PFSK-1 (cell line): ENCODE data around the gene CITED2.

Experiments used
- FOXP2 ChIP-seq: optimal IDR thresholded peaks from 2 replicates; pipeline ENCODE3; 2011; ENCODE audit warnings: borderline replicate concordance, control low read depth, inconsistent platforms; ENCODE audit not compliant: insufficient read depth; ENCODE audit errors: extremely low read length, extremely low read depth
- POLR2AphosphoS5 ChIP-seq: IDR thresholded peaks from 2 replicates; pipeline ENCODE4 v1.6.1; 2012; ENCODE audit warnings: low read depth, mild to moderate bottlenecking, control low read depth, low read length, moderate library complexity
- SIN3A ChIP-seq: IDR thresholded peaks from 2 replicates; pipeline ENCODE4 v1.6.1; 2012; ENCODE audit warnings: mild to moderate bottlenecking, low read length, moderate library complexity, borderline replicate concordance; ENCODE audit not compliant: insufficient read depth
- TAF1 ChIP-seq: IDR thresholded peaks from 2 replicates; pipeline ENCODE4 v1.6.1; 2012; ENCODE audit warnings: low read length, control low read depth, borderline replicate concordance; ENCODE audit not compliant: insufficient read depth
- TF ChIP-seq, protein P1 (sequence below), 2 experiments: IDR thresholded peaks; 2 replicates each; pipeline versions ENCODE4 v1.6.1 to v1.8.0; 2011 to 2012; ENCODE audit warnings: low read depth in 2 of 2, low read length in 2 of 2, control low read depth in 1 of 2, inconsistent platforms in 1 of 2, mild to moderate bottlenecking in 1 of 2, moderate library complexity in 1 of 2; ENCODE audit not compliant: insufficient read depth in 1 of 2

Gene CITED2

DNA sequence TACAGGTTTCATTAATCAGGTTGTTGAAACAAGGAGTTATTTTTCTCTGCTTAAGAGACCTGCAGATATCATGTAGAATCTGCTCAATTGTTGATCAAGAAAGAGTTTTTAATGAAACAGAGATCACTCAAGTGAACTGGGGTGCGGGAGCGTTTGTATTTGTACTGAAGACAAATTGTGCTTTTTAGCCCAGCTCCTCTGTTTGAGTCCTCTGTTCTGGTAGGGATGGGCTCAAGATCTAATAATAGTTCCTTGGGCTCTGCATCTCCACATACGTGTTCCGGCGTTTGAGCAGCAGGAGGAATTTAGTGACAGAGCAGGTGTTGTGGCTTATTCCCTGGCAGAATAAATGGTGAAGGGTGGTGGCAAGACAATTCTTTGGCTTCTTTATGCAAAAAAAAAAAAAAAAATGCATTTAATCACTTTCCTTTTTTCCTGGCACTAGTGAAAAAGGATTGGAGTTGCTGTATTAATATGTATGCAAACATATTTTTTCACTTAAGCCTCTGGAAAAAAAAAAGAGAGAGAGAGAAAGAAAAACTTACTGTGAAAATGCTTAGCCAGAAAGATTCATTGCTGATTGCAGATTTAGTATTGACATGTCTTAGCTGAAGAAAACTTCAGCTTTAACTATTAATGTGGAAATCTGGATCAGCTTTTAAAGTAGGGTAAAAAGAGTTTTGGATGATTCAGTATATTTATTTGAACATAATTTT lies 4.0 kb downstream of the CITED2 start:
- TF ChIP-seq TAF1: no peak
- no peak for TF ChIP-seq SIN3A
- TF ChIP-seq POLR2AphosphoS5: no peak
- TF ChIP-seq, protein P1, sequence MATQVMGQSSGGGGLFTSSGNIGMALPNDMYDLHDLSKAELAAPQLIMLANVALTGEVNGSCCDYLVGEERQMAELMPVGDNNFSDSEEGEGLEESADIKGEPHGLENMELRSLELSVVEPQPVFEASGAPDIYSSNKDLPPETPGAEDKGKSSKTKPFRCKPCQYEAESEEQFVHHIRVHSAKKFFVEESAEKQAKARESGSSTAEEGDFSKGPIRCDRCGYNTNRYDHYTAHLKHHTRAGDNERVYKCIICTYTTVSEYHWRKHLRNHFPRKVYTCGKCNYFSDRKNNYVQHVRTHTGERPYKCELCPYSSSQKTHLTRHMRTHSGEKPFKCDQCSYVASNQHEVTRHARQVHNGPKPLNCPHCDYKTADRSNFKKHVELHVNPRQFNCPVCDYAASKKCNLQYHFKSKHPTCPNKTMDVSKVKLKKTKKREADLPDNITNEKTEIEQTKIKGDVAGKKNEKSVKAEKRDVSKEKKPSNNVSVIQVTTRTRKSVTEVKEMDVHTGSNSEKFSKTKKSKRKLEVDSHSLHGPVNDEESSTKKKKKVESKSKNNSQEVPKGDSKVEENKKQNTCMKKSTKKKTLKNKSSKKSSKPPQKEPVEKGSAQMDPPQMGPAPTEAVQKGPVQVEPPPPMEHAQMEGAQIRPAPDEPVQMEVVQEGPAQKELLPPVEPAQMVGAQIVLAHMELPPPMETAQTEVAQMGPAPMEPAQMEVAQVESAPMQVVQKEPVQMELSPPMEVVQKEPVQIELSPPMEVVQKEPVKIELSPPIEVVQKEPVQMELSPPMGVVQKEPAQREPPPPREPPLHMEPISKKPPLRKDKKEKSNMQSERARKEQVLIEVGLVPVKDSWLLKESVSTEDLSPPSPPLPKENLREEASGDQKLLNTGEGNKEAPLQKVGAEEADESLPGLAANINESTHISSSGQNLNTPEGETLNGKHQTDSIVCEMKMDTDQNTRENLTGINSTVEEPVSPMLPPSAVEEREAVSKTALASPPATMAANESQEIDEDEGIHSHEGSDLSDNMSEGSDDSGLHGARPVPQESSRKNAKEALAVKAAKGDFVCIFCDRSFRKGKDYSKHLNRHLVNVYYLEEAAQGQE (IDR thresholded peaks at IDR 0.05; ENCODE audit: insufficient read depth in 1 of 2, low read depth in 2 of 2, low read length in 2 of 2): no peak
- no peak for TF ChIP-seq FOXP2

GRCh38 chr6:139369568-139370282 lies 4.7 kb downstream of the CITED2 start:
- TF ChIP-seq POLR2AphosphoS5 (no peak), SIN3A (no peak), TAF1 (no peak), FOXP2 (no peak)
- TF ChIP-seq, protein P1 (IDR thresholded peaks at IDR 0.05; ENCODE audit: insufficient read depth in 1 of 2, low read depth in 2 of 2, low read length in 2 of 2): no peak

GRCh38 chr6:139369068-139369467 lies 5.4 kb downstream of the CITED2 start:
- TF ChIP-seq SIN3A (no peak), POLR2AphosphoS5 (no peak), TAF1 (no peak), FOXP2 (no peak)
- TF ChIP-seq, protein P1 (IDR thresholded peaks at IDR 0.05; ENCODE audit: insufficient read depth in 1 of 2, low read depth in 2 of 2, low read length in 2 of 2): no peak

- no peak for TF ChIP-seq FOXP2
- TF ChIP-seq, protein P1 (IDR thresholded peaks at IDR 0.05; ENCODE audit: insufficient read depth in 1 of 2, low read depth in 2 of 2, low read length in 2 of 2): no peak
- no peak for TF ChIP-seq SIN3A
- no peak for TF ChIP-seq TAF1
- TF ChIP-seq POLR2AphosphoS5: no peak
Measured at GRCh38 chr6:139368661-139369060, 5.8 kb downstream of the CITED2 start.

GRCh38 chr6:139367810-139368351 lies 6.6 kb downstream of the CITED2 start:
- no peak for TF ChIP-seq POLR2AphosphoS5
- no peak for TF ChIP-seq SIN3A
- TF ChIP-seq, protein P1 (IDR thresholded peaks at IDR 0.05; ENCODE audit: insufficient read depth in 1 of 2, low read depth in 2 of 2, low read length in 2 of 2): no peak
- TF ChIP-seq FOXP2: no peak
- TF ChIP-seq TAF1: no peak
